C4-2B (cell line): Measurements from ENCODE around the gene TSPAN12.

Experiments
- H3K27ac ChIP-seq: fragments of 450-650 bp; 2 replicates; pipeline ENCODE4 v1.5.1; 2017
- CTCF ChIP-seq: fragments of 450-650 bp; conservative IDR thresholded peaks from 2 replicates; pipeline ENCODE4 v1.5.1; 2017; ENCODE audit warnings: mild to moderate bottlenecking
- ZFX ChIP-seq: fragments of 450-650 bp; IDR thresholded peaks from 2 replicates; pipeline ENCODE4 v1.6.1; 2017

TSPAN12 gene

GRCh38 chr7:120814253-120814939 lies 43.5 kb downstream of the TSPAN12 start:
- H3K27ac ChIP-seq: no peak overlapping the region
- no peak for TF ChIP-seq CTCF

- TF ChIP-seq CTCF (no peak), ZFX (no peak)
- no peak overlapping the region for H3K27ac ChIP-seq
Observed at GRCh38 chr7:120813546-120814252, 44.2 kb downstream of the TSPAN12 start.

- TF ChIP-seq ZFX (no peak), CTCF (no peak)
- no peak overlapping the region for H3K27ac ChIP-seq
Observed at GRCh38 chr7:120813089-120813488, 44.9 kb downstream of the TSPAN12 start.

- H3K27ac ChIP-seq: no peak overlapping the region
- no peak for TF ChIP-seq ZFX
- TF ChIP-seq CTCF: no peak
Observed at GRCh38 chr7:120809260-120809659, 48.7 kb downstream of the TSPAN12 start.

- H3K27ac ChIP-seq: no peak overlapping the region
- no peak for TF ChIP-seq ZFX
- no peak for TF ChIP-seq CTCF
Observed at GRCh38 chr7:120807390-120807789, 50.6 kb downstream of the TSPAN12 start.

GRCh38 chr7:120806669-120807068 lies 51.3 kb downstream of the TSPAN12 start:
- no peak overlapping the region for H3K27ac ChIP-seq

More at GRCh38 chr7:120806669-120807068, 51.3 kb downstream of the TSPAN12 start:
- TF ChIP-seq ZFX (no peak), CTCF (no peak)
